Activated T-cell treated with anti-CD3 and anti-CD28 coated beads for 24 hours (primary cell): ENCODE results near the gene NTRK2.

Source experiments
- DNase-seq: peaks from one replicate; pipeline ENCODE4 v3.0.0-alpha.2; 2020; ENCODE audit warnings: low read depth

Gene NTRK2

GRCh38 chr9:84850830-84851392 lies 181.4 kb downstream of the NTRK2 start:
- no peak for DNase-seq

GRCh38 chr9:84851935-84852585 lies 182.5 kb downstream of the NTRK2 start:
- DNase-seq: no peak

GRCh38 chr9:84852617-84853301 lies 183.2 kb downstream of the NTRK2 start:
- DNase-seq: no peak

GRCh38 chr9:84856181-84856632 lies 186.7 kb downstream of the NTRK2 start:
- no peak for DNase-seq

GRCh38 chr9:84857211-84857610 lies 187.7 kb downstream of the NTRK2 start:
- DNase-seq: no peak

GRCh38 chr9:84858364-84858763 lies 188.8 kb downstream of the NTRK2 start:
- DNase-seq: no peak

- DNase-seq: no peak
Measured at GRCh38 chr9:84860249-84861115, 191.0 kb downstream of the NTRK2 start.

- DNase-seq: no peak
Measured at GRCh38 chr9:84861455-84861854, 191.9 kb downstream of the NTRK2 start.

GRCh38 chr9:84862308-84862707 lies 192.8 kb downstream of the NTRK2 start:
- no peak for DNase-seq

GRCh38 chr9:84862810-84863287 lies 193.3 kb downstream of the NTRK2 start:
- DNase-seq: no peak

GRCh38 chr9:84863372-84863771 lies 193.8 kb downstream of the NTRK2 start:
- no peak for DNase-seq

GRCh38 chr9:84866396-84867175 lies 197.1 kb downstream of the NTRK2 start:
- no peak for DNase-seq

GRCh38 chr9:84867186-84867585 lies 197.7 kb downstream of the NTRK2 start:
- no peak for DNase-seq

GRCh38 chr9:84869091-84869490 lies 199.6 kb downstream of the NTRK2 start:
- no peak for DNase-seq

- DNase-seq: no peak
Measured at GRCh38 chr9:84871983-84872382, 202.5 kb downstream of the NTRK2 start.

- no peak for DNase-seq
Measured at GRCh38 chr9:84874022-84874421, 204.5 kb downstream of the NTRK2 start.

- no peak for DNase-seq
Measured at GRCh38 chr9:84874596-84874995, 205.1 kb downstream of the NTRK2 start.

- no peak for DNase-seq
Measured at GRCh38 chr9:84875193-84875592, 205.7 kb downstream of the NTRK2 start.

- DNase-seq: no peak
Measured at GRCh38 chr9:84879631-84880030, 210.1 kb downstream of the NTRK2 start.

GRCh38 chr9:84880835-84881234 lies 211.3 kb downstream of the NTRK2 start:
- DNase-seq: no peak

- no peak for DNase-seq
Measured at GRCh38 chr9:84886866-84887265, 217.3 kb downstream of the NTRK2 start.

GRCh38 chr9:84891924-84892323 lies 222.4 kb downstream of the NTRK2 start:
- DNase-seq: no peak
